HCEC 1CT (cell line): ENCODE measurements around the gene RASSF3.
"Not testable (repeated sequence)": the region's sequence is repeated elsewhere in the genome, so short reads cannot be mapped to it uniquely, and the experiment has no call there.

Source experiments
- DNase-seq: peaks from one replicate; pipeline ENCODE4 v3.0.0-alpha.2; 2017

RASSF3 gene

DNA sequence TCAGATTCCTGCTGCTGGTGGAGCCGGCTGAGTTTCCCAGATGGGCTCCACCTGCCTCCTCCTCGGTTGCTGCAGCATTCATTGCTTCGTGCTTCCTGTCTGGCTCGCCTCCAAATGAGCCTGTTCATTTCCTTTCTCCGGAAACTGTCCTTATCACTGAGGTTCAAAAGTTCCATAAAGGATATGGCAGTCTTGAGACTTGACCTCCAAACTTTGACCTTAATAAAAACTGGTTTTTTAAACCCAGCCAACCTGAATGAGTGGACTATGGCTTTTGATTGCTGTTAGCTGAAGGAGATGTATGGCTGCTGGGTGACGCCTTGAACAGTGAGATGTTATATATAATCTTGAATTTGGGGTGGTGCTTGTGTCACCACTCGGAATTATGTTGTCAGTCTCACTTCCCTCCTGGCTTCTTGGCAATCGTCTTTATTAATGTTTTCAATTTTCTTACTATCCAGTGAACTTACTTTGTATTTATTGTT lies 62.7 kb downstream of the RASSF3 start:
- peak; percentile 64 for DNase-seq

DNA sequence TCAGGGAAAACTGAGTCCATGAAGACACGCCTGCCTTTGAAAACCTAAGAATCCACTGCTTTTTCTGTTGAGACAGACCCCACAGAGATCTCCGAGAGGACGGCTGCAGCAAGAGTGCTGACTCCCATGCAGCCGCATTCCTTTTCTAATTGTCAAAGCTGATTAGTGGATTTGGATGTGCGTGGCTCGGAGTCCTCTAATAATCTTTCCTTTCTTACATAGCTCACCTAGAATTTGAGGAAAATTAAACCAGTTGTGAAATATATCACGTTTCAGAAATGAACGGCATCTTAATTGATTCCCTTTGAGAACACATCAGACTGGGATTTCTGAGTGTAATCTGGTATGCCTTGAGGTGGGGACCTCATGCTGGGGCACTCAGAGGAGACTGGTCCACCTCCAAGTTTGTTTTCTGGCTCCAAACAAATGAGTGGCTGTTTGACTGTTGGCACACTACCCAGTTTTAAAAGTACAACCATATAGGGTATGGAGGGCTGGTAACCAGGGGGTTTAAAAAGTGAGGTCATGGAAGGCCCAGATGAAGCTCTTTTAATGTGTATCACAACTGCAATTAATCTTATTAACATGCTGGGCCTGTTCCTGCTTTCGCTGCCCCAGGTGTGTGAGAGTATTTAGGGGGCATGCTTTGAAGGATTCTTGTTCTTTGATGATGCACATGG lies 63.3 kb downstream of the RASSF3 start:
- no peak for DNase-seq

DNA sequence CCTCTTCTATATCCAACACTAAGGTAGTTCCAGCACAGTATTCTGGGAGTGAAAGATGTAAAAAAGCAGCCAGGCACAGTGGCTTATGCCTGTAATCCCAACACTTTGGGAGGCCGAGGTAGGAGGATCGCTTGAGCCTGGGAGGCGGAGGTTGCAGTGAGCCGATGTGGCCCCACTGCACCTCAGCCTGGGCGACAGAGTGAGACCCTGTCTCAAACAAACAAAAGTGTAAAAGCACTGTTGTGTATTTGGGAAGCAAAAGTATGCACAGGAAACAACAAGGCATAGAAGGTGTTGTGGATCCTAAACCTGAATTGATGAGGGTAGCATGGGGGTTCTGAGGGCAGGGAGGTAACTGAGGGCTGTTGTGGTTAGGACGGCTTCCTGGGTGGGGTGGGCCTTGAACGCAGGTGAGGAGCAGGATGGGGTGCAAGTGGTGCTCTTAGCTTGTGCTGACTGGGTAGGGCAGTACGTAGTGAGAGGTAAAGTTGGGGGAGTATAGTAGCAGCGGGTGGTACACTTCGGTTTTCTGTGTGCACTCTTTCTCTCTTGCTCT lies 64.2 kb downstream of the RASSF3 start:
- no peak for DNase-seq

- DNase-seq: no peak
These were observed 65.5 kb downstream of the RASSF3 start for GRCh38 chr12:64675795-64676194.

DNA sequence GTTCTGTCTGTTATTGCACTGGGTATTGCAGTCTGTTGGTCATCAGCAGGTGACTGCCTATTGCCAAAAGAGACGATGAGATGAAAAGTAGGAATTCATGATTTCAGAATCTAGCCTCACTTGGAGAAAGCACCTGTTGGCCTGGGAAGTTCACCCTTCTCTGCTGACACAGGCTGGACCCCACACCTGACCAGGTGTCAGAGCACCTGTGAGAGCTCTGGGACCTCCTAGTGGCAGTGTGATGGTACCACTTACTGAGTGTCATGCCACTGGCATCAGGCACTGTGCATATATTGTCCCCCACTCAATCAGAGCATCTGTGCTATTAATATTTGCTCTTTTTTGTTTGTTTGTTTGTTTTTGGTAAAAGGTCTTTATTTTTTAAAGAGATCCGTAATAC lies 68.0 kb downstream of the RASSF3 start:
- DNase-seq: no peak

- DNase-seq: no peak
These were observed 68.5 kb downstream of the RASSF3 start for GRCh38 chr12:64678835-64679234.

GRCh38 chr12:64679487-64680001 lies 69.2 kb downstream of the RASSF3 start:
- peak; percentile 36 for DNase-seq

GRCh38 chr12:64680235-64680634 lies 69.9 kb downstream of the RASSF3 start:
- no peak for DNase-seq

DNA sequence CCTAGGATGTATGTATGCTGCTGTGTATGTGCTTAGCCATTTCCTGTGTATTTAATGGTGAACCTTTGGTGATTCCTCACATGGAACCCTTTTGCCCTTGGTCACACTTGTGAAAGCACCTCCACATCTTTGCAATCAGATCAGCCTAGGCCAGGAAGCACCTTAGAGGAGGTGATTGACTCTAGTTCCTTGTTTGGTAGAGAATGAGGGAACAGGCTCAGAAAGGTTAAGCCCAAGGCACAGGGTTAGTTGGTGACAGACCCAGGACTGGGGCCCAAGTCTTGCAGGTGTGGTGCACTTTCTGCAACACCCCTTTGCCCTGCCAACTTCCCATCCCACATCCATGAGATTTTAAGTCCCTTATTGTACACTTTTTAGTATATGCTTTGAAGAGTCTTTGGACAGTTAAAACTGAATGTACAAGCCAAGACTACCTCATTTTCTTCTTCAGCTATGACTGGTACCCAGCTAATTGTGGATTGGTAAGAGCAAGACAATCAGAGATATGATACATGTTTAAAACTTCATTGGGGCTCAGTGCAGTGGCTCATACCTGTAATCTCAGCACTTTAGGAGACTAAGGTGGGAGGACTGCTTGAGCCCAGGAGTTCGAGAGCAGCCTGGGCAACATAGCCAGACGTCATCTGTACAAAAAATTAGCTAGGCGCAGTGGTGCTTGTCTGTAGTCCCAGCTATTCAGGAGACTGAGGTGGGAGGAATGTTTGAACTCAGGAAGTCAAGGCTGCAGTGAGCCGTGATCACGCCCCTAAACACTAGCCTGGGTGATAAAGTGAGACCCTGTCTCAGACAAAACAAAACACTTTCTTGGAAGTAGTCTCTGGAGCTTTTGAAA lies 71.1 kb downstream of the RASSF3 start:
- DNase-seq: no peak

- peak; percentile 81 for DNase-seq
These were observed 72.4 kb downstream of the RASSF3 start for GRCh38 chr12:64682572-64683277.

DNA sequence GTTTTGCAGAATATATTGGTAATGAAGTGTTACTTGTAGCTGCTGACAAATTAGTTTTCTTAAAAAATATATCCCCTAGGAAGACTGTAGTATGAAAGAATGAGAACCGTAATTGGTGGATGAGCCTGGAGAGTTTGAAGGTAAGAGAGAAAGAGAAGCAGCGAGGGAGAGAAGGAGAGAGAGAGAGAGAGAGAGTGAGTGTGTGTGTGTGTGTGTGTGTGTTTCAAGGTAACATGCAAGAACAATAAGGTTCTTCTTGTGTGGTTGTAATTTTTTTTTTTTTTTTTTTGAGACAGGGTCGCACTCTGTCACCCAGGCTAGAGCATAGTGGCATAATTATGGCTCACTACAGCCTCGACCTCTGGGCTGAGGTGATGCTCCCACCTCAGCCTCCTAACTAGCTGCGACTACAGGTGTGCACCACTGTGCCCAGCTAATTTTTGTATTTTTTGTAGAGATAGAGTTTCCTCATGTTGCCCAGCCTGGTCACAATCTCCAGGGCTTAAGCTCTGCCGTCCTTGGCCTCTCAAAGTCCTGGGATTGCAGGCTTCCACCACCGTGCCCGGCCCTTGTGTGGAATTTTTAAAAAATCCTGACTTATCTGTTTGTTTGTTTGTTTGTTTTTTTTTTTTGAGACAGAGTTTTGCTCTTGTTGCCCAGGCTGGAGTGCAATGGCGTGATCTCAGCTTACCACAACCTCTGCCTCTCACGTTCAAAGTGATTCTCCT lies 73.7 kb downstream of the RASSF3 start:
- no peak for DNase-seq

DNA sequence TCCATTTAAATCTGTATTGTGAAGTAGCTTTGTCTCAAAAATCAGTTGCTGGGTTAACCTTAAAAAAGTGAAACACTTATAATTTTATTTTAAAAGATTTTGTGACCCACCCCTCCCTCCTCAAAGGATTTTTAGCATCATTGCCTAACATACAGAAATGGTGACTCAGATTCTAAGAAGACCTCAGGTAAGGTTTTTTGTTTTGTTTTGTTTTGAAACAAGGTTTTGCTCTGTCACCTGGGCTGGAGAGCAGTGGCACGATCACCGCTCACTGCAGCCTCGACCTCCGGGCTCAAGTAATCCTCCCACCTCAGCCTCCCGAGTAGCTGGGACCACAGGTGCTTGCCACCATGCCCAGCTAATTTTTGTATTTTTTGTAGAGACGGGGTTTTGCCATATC lies 74.8 kb downstream of the RASSF3 start:
- no peak for DNase-seq

DNA sequence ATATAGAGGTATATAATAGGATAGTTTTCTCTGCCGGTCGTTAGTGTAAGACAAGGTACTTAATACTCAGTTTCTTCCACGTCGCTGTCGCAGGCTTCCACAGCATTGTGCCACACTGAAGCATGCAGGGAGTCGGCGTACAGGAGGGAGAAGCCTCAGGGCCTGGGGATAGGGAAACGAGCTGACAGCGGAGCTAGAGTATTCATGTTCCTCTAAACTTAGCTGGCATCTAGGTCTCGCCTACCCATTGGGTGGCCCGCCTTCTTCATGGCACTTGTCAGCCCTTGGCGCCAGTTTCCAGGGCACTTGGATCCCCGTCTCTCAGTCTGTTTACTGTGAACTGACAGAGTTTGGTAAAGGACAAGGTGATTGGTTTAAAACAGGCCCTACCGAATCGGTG lies 75.3 kb downstream of the RASSF3 start:
- DNase-seq: no peak

GRCh38 chr12:64687816-64688215 lies 77.5 kb downstream of the RASSF3 start:
- DNase-seq: no peak

- DNase-seq: no peak
These were observed 77.9 kb downstream of the RASSF3 start for GRCh38 chr12:64688219-64688618.

DNA sequence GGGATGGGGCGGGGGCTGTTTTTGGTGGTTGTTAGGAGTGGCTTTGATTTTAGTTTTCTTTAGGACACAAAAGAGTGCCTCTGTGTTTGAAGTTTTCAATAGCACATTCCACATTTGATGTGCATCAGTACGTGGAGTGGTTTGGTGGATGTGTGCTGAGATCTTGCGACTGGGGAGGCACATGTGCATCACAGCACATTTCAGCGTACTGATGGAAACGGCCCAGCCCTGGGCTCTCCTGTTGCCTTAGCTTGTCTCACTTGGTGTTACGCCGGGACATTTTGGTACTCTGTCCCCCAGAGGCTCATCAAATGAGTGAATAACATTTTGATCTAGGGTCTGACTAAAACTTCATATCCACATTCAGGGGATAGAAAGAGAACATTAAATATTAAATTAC lies 78.4 kb downstream of the RASSF3 start:
- DNase-seq: no peak

DNA sequence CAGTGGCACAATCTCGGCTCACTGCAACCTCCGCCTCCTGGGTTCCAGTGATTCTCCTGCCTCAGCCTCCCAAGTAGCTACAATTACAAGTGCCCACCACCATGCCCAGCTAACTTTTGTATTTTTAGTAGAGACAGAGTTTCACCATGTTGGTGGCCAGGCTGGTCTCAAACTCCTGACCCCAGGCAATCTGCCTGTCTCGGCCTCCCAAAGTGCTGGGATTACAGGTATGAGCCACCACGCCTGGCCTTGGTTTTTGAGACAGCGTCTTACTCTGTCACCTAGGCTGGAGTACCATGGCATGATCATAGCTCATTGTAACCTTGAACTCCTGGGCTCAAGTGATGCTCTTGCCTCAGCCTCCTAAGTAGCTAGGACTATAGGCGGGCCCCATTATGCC lies 79.9 kb downstream of the RASSF3 start:
- not testable (repeated sequence) for DNase-seq

- DNase-seq: no peak
These were observed 81.0 kb downstream of the RASSF3 start for GRCh38 chr12:64691227-64691794.

- DNase-seq: no peak
These were observed 81.7 kb downstream of the RASSF3 start for GRCh38 chr12:64691795-64692583.

DNA sequence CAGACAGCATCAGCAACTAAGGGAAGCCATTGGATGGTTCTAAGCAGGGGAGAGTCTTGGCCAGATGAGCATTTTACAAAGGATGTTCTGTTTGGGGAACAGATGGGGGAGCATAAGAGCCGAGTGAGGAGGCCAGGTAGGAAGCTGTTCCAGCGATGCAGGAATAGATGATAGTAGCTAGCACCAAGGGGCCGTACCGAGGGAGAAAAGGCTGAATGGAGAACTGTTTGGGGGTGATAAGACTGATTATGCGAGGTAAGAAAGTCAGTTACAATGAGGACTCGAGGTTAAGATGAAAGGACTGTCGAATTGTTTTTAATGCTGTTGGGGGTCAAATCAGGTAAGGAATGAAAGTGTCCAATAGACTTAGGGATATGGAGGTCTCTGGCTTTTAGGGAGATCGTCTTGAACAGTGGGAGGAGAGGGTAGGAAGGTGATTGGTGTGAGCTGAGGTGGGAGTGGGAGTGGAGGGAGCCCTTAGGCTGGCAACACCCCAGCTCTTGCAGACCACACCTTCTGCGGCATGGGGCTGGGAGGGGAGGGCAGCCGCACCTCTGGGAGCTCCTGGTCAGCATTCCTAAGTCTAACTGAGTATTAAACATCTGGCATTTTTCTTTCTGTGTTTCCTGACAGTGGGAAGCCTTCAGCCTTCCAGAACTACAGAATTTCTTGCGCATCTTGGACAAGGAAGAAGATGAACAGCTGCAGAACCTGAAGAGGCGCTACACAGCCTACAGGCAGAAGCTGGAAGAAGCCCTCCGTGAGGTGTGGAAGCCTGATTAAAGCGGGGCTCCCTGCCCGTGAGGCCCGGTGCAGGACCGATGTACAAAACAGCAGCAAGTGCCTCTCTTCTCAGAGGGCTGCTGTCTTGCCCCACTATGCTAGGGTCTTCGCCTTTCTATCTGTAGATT lies 84.1 kb downstream of the RASSF3 start:
- no peak for DNase-seq
